ENCODE measurements around the gene BNC1.

DNA sequence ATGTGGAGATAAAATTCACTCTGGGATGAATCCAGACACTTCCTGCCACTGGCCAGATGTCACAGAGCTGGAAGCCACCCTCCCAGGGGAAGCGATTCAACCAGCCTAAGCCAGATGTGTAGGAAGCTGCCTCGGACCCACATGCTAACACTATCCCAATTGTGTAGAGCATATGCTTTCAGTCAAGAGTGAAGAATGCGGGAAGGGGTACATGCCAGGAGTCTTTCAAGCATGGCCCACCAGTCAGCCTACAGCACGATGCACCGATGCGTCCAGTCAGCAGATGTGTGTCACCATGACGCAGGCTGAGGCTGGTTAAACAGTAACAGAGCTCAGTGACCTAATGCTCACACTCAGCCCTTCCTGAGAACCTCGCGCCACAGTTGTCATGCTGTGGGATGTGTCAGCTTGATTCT is 38.8 kb upstream of the BNC1 start:
- TF ChIP-seq, protein P1, sequence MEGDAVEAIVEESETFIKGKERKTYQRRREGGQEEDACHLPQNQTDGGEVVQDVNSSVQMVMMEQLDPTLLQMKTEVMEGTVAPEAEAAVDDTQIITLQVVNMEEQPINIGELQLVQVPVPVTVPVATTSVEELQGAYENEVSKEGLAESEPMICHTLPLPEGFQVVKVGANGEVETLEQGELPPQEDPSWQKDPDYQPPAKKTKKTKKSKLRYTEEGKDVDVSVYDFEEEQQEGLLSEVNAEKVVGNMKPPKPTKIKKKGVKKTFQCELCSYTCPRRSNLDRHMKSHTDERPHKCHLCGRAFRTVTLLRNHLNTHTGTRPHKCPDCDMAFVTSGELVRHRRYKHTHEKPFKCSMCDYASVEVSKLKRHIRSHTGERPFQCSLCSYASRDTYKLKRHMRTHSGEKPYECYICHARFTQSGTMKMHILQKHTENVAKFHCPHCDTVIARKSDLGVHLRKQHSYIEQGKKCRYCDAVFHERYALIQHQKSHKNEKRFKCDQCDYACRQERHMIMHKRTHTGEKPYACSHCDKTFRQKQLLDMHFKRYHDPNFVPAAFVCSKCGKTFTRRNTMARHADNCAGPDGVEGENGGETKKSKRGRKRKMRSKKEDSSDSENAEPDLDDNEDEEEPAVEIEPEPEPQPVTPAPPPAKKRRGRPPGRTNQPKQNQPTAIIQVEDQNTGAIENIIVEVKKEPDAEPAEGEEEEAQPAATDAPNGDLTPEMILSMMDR (IDR thresholded peaks at IDR 0.05), result no peak
- no peak for TF ChIP-seq ZFX (IDR thresholded peaks at IDR 0.05; ENCODE audit: borderline replicate concordance)
